GM20431 (cell line): ENCODE data around the gene CFI.

Experiments
- in situ Hi-C: fragments of 300-500 bp; cut with MseI, MboI; formaldehyde crosslinking; loops from one replicate; pipeline ENCODE4 v1.15.0; 2020; ENCODE audit warnings: low sequenced_read_pairs; ENCODE audit not compliant: unreplicated experiment

CFI gene

DNA sequence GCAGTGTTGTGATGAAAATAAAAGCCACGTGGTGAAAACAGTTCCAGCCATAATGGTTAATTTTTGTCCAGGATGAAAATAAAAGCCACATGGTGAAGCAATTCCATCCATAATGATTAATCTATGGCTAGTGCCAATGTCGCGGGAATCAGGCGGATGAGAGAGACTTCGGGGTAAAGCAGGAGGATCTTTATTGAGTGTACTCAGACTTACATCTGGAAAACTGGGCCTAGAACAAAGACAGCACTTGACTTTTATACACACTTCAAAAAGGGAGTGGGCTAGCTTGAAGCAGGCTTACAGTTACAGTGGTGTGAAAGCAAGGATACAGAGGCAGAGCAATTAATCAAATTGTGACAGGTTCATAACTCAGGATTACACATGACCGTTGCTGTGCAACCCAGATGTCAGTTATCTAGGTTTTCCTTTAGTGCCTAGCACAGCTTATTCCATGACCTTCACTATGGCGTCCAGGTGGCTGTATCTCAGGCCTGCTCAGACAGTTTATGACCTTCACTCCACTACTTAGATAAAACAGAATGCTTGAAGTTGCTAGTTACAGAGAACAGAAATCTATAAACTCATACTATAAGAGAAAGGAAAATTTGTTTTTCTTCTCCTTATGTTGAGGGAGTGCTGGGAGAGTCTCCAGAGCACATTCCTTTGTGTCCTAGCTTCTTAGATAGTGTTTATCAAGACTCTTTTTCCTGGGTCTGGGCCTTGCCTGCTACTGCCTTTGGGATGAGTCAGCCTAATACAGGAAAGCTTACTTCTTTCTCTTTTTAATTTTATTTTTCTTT is 66.0 kb downstream of the CFI start:
- in situ Hi-C loops = no loop called here

DNA sequence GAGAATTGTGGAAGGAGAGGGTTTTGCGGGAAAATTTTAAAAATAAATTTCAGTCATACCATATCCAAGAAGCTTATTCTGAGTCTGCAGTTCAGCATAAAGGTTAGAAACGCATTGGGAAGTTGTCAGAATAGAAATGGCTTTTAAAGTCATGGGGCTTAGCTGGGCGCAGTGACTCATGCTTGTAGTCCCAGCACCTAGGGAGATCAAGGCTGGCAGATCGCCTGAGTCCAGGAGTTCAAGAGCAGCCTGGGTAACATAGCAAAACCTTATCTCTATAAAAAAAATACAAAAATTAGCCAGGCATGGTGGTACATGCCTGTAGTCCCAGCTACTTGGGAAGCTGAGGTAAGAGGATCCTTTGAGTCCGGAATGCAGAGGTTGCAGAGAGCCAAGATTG is 68.1 kb downstream of the CFI start:
- in situ Hi-C loops = no loop called here

DNA sequence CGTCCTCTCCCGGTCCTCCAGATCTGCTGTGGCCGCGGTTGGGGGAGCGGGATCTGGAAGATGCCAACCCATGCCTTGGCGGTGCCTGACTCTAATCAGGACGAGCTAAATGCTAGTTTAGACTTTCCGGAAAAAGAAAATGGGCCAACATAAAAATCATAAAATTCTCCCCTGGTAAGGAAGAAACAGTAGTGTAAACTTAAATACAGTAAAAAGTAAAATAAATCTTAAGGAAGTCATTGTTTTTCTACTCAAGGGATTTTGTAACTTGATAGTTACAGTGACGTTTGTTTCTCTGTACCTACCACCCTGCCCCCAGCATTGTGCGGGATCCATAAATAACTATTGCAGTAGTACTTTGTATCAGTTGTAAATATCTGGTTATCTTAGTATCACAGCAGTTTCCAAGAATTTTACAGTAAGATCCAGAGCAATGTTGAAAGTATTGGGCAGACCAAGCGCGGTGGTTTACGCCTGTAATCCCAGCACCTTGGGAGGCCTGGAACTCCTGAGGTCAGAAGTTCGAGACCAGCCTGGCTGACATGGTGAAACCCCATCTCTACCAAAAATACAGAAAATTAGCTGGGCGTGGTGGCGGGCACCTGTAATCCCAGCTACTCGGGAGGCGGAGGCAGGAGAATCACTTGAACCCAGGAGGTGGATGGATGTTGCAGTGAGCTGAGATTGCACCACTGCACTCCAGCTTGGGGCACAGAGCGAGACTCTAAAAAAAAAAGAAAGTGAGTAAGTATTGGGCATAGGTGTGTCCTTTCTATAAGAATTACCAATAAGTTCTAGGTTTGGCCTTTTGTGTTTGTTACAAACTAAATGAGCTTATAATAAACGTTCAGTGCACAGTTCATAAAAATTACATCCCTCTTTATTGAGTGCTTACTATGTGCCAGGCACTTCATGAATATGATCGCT is 70.9 kb downstream of the CFI start:
- in situ Hi-C loops = no loop called here

DNA sequence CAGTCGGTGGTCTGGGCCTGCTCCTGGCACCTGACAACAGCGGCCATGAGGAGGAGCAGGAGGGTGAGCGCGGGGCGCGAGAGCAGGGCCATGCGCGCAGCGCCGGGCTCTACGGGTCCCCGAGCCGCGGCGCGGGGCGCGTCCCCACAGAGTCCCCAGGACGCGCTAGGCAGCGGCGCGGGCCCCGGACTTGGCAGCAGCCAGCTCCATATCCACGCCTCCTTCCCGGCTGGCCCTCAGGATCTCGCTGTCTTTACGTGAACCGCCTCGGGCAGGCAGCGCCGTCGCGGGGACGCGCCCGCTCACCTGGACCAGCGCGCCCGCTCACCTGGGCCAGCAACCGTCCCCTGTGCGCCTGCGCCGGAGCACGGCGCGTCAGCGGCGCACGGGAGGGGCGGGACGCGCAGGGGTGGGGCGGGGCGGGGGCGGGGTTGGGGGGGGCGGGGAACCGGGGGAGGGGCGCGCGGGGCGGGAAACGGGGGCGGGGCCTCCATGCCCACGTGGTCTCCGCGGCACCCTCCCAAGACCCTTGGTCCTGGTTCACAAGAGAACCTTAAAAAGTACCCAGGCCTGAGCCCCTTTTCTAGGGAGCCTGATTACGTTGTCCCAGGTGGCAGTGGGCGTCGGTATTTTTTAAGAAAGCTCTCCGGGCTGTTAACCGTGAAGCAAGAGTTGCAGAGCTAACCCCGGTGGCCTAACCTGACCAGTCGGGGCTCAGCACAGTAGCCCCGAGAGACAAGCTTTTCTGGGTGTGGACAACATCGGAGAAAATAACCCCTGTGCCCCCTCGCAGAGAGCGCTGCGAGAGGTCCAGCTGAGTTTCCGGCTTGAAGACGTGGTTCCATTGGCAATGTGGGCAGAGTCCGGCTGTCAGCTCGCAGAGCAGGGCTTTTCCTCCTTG is 71.8 kb downstream of the CFI start, which contains the start of gene PLA2G12A:
TSS of gene PLA2G12A (minus strand) at position 353 of the 901 bp plus-strand sequence. CDS start at position 92, 261 bp downstream.
- in situ Hi-C loops = no loop called here

DNA sequence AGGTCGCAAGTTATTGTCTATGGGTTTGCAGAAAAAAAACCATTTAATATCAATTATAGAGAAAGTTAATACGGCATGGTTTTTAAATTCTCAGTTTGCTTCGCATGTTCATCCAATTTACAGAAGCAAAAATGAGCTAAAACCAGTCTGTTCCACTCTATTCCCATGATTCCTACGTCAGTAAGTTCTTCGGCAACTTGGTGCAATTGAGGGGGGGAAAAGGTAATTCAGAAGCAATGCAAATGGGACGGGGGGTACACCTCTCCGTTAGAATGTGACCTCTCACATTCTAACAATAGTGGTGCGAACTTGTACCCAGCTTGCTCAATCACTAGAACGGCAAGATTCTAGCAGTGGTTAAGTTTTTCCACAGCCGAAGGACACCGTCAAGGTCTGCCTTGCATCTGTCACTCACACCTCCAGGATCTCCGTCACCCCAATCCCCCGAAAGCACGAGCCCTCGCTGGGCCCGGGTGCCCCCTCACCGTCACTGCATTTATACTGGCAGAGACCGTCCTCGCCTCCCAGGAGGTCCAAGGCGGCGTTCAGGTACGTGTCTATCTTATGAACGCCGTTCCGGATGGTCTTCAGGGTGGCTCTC is 72.6 kb downstream of the CFI start:
- in situ Hi-C loops = no loop called here

DNA sequence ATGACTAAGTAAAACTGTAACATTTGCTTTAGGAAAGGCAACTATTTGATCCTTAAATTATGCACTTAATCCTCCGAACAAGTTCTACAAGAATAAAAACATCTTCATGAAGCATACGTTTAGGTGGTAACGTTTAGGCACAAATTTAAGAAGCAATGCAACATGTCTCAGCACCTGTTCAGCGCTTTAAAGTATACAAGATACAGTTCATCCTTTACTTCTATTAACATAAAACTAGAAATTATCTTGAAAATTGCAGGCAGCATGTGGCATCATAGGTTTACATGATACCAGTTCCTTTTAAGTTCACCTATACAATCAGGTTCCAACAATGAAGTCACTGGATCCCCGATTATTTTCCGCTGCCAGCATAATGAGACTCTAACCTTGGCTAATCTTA is 73.4 kb downstream of the CFI start:
- in situ Hi-C loops = no loop called here

DNA sequence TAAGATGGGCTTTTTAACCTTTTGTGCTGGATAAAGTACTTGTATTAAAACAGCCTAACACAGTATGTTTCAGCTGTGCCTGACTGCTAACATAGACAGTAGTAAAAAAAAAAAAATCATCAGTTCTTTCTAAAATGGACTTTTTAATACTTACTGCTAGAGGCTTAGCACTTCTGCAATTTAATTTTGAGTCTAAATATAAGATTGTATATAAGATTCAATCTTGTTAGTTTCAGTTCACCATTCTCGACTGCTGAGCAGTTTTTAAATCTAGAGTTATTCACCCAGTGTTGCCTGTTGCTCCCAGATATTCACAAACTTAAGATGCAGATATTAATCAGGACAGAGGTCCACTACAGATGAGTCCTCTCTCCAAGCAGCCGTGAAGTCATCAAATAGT is 78.7 kb downstream of the CFI start:
- in situ Hi-C loops = no loop called here

DNA sequence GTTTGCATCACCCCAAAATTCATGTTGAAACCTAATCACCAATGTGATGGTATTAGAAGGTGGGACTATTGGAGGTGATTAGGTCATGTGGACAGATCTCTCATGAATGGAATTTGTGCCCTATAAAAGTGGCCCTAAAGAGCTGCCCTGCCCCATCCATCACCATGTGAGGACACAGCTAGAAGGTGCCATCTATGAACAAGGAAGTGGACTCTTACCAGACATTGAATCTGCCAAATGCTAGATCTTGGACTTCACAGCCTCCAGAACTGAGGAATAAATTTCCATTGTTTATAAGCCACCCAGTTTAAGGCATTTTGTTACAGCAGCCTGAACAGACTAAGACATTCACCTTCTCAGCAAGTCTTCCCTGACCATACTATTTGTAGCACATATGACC is 79.4 kb downstream of the CFI start:
- in situ Hi-C loops = no loop called here

DNA sequence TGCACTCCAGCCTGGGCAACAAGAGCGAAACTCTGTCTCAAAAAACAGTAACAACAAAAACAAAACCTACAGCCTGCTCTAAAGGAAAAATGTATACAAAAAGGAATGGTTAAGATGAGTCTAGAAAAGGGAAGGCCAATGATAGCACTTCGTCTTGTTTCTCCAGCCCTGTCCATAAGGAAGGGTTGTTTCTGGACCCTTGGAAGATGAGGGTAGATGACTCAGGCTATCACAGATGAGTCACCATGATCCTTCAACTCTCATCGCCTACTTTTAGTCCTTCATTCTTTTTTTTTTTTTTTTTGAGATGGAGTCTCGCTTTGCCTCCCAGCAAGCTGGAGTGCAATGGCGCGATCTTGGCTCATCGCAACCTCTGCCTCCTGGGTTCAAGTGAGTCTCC is 80.8 kb downstream of the CFI start:
- in situ Hi-C loops = no loop called here

DNA sequence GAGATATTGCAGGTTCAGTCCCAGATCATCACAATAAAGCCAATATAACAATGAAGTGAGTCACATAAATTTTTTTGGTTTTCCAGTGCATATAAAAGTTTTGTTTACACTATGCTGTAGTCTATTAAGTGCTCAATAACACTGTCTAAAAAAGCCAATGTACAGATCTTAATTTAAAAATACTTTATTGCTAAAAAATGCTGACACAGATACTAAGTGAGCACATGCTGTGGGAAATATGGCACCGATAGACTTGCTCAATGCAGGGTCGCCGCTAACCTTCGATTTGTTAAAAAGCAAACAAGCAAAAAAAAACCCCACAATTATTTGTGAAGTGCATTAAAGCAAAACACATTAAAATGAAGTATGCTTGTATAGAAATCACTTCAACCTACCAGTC is 82.2 kb downstream of the CFI start:
- in situ Hi-C loops = no loop called here

DNA sequence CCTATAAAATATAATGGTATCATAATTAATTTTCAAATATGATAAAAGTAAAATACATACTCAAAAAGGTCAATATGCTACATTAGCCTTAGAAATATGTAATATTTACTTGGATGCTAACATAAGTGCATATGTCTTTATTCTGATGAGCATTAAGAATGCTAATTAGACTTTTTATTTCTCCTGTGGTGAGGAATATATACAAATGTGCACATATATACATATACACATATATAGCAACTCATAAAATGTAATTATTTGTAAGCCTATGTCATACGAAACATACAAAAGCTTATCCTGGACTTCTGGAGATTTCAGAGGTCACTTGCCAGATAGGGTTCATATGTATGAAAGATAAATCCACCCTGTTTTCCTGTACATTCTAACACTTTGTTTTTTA is 83.0 kb downstream of the CFI start:
- in situ Hi-C loops = no loop called here

DNA sequence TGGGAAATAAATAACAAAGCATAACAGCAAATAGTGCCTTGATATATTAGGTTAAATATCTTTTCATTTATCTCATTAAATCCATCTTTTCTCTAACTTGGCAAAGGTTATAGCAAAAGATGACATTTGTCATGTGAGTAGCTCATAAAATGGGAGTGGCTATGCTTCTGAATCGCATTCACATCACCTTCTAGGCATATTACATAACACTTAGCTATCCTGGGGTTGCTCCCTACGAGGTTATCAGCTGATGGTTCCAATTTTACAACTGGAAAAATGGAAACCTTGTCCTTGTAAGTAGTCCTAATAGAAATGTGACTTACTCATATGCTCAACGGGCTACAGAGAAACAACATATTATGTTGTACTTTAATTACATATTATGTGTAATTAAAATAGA is 88.3 kb downstream of the CFI start:
- in situ Hi-C loops = no loop called here

DNA sequence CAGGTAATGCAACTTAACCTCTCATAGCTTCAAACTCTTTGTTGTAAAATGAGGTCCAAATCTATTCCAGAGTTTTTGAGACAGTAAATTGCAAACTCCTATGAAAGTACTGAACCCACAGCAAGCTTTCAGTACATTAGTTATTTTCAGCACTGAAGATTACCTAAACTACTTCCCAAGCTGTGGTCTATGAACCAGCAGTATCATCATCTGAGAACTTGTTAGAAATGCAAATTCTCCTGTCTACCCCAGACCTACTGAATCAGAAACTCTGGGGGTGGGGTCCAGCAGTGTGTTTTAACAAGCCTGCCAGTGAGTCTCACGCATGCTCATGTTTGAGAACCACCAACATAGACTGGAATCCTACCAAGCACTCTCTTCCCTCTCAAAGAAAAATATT is 92.8 kb downstream of the CFI start:
- in situ Hi-C loops = no loop called here

DNA sequence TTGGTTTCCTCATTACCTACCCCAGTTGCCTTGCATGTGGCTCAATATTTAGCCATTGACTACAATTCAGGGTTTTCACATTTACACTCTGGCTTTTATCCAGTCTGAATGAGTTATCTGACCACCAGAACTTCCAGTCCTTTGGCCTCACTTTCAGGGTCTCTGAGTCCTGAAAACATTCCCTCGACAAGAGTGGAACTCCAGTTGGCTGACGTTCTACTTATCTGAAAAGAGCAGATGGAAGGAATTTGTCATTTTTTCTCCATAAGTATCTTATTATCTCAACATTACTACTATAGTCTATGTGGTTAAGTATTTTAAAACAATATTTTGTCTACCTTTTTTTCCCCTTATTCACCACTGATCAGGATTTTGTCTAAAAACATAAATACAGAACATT is 93.4 kb downstream of the CFI start:
- in situ Hi-C loops = no loop called here

DNA sequence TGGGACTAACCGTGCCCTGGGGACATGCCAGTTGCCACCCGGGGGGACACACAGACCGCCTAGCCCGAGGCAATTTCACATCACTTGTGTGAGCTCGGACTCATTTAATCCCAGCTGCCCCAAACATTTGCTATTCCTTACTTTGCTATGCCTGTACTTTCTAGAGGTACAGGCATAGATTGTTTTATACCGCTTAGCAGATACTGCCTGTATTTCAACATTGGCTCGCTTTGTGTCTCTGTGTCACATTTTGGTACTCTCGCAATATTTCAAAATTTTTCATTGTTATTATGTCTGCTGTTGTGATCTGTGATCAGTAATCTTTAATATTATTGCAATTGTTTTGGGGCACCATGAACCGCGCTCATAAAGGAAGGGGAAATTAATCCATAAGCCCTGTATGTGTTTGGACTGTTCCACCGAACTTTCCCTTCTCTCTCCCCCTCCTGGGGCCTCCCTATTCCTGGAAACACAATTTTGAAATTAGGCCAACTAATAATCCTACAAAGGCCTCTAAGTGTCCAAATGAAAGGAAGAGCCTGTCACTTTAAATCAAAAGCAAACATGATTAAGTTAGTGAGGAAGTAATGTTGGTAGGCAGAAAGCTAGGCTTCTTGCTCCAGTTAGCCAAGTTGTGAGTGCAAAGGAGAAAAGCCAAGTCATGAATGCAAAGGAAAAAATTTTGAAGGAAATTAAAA is 98.0 kb downstream of the CFI start:
- in situ Hi-C loops = no loop called here

DNA sequence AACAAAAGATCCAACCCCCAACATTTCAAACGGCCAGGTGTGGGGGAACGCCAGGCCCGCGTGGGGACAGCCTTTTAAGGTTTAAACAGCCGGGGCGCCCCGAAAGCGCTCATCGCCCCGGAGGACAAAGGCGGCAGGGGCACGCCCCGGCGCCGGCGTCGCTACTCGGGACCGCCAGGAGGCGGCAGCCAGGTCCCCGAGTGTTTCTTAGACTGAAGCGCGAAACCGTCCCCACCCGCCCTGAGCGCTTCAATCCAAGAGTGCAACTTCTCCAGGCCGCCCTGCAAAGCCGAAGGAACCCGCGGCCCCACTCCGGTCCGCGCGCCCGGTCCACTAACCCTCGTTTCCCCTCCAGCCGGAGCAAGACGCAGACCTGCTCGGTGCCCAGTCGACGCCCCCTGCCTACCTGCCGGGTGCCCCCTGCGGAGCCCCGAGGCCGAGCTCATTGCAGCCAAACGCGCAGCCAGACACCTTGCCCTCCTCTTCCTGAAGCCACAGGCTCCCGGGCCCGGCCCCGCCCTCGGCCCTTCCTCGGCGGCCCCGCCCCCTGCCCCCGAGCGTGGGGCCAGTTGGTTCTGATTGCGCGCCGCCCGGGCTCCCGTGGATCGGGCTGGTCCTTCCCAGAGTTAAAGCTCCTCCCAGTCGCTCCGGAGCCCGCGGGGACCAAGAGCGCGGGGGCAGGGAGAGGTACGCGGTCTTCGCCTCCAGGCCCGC is 98.7 kb downstream of the CFI start, which contains the start of gene CASP6:
TSS of gene CASP6 (minus strand) at position 496 of the 714 bp plus-strand sequence. CDS start at position 446, 50 bp downstream.
- in situ Hi-C loops = no loop called here

DNA sequence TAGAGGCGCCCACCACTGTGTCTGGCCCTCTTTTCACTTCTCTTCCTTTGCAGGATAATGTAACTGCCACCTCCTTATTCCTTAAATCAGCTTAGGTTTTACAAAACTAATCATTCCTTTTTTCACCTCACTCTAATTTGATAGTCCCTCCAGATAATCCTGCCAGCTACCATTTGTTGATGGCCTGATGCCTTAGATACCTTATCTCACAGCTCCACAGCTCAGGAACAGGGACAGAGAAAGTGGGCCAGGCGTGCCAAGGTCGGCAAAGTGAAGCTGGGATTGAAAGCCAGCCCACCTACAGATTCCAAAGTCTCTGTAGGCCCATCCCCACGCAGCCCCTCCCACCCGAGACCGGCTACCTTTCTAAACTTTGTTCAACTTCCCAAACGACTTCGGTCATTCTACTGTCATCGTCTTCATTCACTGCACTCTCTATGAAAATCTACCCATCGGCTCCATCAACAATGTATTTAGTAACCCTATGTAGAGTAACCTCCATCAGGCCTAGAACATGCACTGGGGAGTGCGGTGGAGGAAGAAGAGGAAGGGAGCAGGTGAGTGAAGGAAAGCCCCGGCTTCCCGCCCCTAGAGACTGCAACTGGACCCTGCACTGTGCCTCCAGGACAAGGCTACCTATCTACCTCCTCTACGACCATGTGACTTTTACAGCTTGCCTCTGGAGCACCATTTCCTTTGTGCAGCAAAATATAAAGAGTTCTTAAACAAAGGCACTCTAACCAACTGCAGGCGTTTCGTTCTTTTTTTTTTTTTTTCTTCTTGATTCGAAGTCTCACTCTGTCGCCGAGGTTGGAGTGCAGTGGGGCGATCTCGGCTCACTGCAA is 100.0 kb downstream of the CFI start:
- in situ Hi-C loops = no loop called here
